MM.1S (cell line): ENCODE data around the gene DMBX1.

Source experiments
- DNase-seq: peaks from one replicate; pipeline ENCODE4 v3.0.0-alpha.2; 2015
- H2AFZ ChIP-seq: fragments of 300-600 bp; sonication (generic); 2 replicates; pipeline ENCODE4 v1.6.0; 2016; ENCODE audit warnings: antibody characterized with exemption, low read length
- H3F3A ChIP-seq: fragments of 300-600 bp; sonication (generic); 2 replicates; pipeline ENCODE4 v1.6.1; 2016; ENCODE audit warnings: mild to moderate bottlenecking, antibody characterized with exemption, low read length, moderate library complexity, mixed read lengths; ENCODE audit not compliant: insufficient read depth
- H3K27ac ChIP-seq: fragments of 300-600 bp; sonication (generic); 2 replicates; pipeline ENCODE4 v1.5.1; 2016; ENCODE audit warnings: mild to moderate bottlenecking, low read length
- H3K27me3 ChIP-seq: fragments of 300-600 bp; sonication (generic); replicated peaks from 2 replicates; pipeline ENCODE4 v1.6.0; 2016; ENCODE audit warnings: low read length; ENCODE audit not compliant: insufficient read depth
- H3K36me3 ChIP-seq: fragments of 300-600 bp; sonication (generic); replicated peaks from 2 replicates; pipeline ENCODE4 v1.6.1; 2016; ENCODE audit warnings: mild to moderate bottlenecking, low read length, mixed read lengths; ENCODE audit not compliant: insufficient read depth
- H3K4me1 ChIP-seq: fragments of 300-600 bp; sonication (generic); 2 replicates; pipeline ENCODE4 v1.6.1; 2016; ENCODE audit warnings: low read length, mixed read lengths
- H3K4me2 ChIP-seq: fragments of 300-600 bp; sonication (generic); 2 replicates; pipeline ENCODE4 v1.6.0; 2016; ENCODE audit warnings: low read depth, low read length
- H3K4me3 ChIP-seq: fragments of 300-600 bp; sonication (generic); 2 replicates; pipeline ENCODE4 v1.5.1; 2016; ENCODE audit warnings: low read length, mixed read lengths
- H3K79me2 ChIP-seq: fragments of 300-600 bp; sonication (generic); 2 replicates; pipeline ENCODE4 v1.6.1; 2016; ENCODE audit warnings: mixed run types, low read length, mixed read lengths
- H3K9ac ChIP-seq: fragments of 300-600 bp; sonication (generic); 2 replicates; pipeline ENCODE4 v1.6.1; 2016; ENCODE audit warnings: low read length, mixed read lengths
- H3K9me2 ChIP-seq: fragments of 300-600 bp; sonication (generic); replicated peaks from 2 replicates; pipeline ENCODE4 v1.6.1; 2016; ENCODE audit warnings: mild to moderate bottlenecking, low read length, mixed read lengths; ENCODE audit not compliant: insufficient read depth
- H3K9me3 ChIP-seq: fragments of 300-600 bp; sonication (generic); replicated peaks from 2 replicates; pipeline ENCODE4 v1.6.1; 2016; ENCODE audit warnings: mild to moderate bottlenecking, low read length, mixed read lengths; ENCODE audit not compliant: insufficient read depth
- H4K20me1 ChIP-seq: fragments of 300-600 bp; sonication (generic); 2 replicates; pipeline ENCODE4 v1.6.1; 2016; ENCODE audit warnings: mild to moderate bottlenecking, low read length, moderate library complexity, mixed read lengths; ENCODE audit not compliant: insufficient read depth
- CTCF ChIP-seq: fragments of 300-600 bp; sonication (generic); IDR thresholded peaks from 2 replicates; pipeline ENCODE4 v1.5.1; 2016; ENCODE audit warnings: antibody characterized with exemption, low read length, mixed read lengths
- EZH2 ChIP-seq: fragments of 300-600 bp; sonication (generic); optimal IDR thresholded peaks from 2 replicates; pipeline ENCODE3; 2017; ENCODE audit warnings: low read depth, mild to moderate bottlenecking, antibody characterized with exemption, low read length, mixed read lengths
- EZH2phosphoT487 ChIP-seq: fragments of 300-600 bp; sonication (generic); IDR thresholded peaks from 2 replicates; pipeline ENCODE4 v1.6.1; 2018; ENCODE audit warnings: antibody characterized with exemption, low read length

The DMBX1 gene

GRCh38 chr1:46481961-46482360 lies 7.7 kb upstream of the DMBX1 start:
- TF ChIP-seq EZH2phosphoT487 (no peak), EZH2 (no peak), CTCF (no peak)
- H3K9ac ChIP-seq = no peak overlapping the region
- no peaks in the 10 kb centered on the region for H3F3A ChIP-seq
- H3K79me2 ChIP-seq = no peaks in the 10 kb centered on the region
- H3K4me3 ChIP-seq = no peak overlapping the region
- H3K9me2 ChIP-seq = no peaks in the 10 kb centered on the region
- no peak overlapping the region for H3K27ac ChIP-seq
- no peaks in the 10 kb centered on the region for H3K36me3 ChIP-seq
- H2AFZ ChIP-seq = no peak overlapping the region
- H4K20me1 ChIP-seq = no peaks in the 10 kb centered on the region
- no peak overlapping the region for H3K4me2 ChIP-seq
- no peaks in the 10 kb centered on the region for H3K4me1 ChIP-seq
- no peak for DNase-seq
- peaks cover 46% of the 10 kb centered on the region for H3K27me3 ChIP-seq
- no peaks in the 10 kb centered on the region for H3K9me3 ChIP-seq

- Histone ChIP-seq H3K27ac (no peak overlapping the region), H3K36me3 (no peaks in the 10 kb centered on the region), H3K79me2 (no peaks in the 10 kb centered on the region), H3K27me3 (peaks cover 62% of the 10 kb centered on the region), H3K4me3 (no peak overlapping the region), H4K20me1 (no peaks in the 10 kb centered on the region), H3K9me2 (no peaks in the 10 kb centered on the region), H3K4me1 (no peaks in the 10 kb centered on the region), H3F3A (no peaks in the 10 kb centered on the region), H2AFZ (no peak overlapping the region), H3K9ac (no peak overlapping the region), H3K4me2 (no peak overlapping the region), H3K9me3 (no peaks in the 10 kb centered on the region)
- TF ChIP-seq EZH2phosphoT487 = no peak
- TF ChIP-seq CTCF = no peak
- no peak for TF ChIP-seq EZH2
- no peak for DNase-seq
Observed at GRCh38 chr1:46483589-46483988, 6.0 kb upstream of the DMBX1 start.

GRCh38 chr1:46484783-46485490 lies 4.7 kb upstream of the DMBX1 start:
- no peaks in the 10 kb centered on the region for H4K20me1 ChIP-seq
- no peaks in the 10 kb centered on the region for H3K36me3 ChIP-seq
- no peak overlapping the region for H3K4me3 ChIP-seq
- no peak overlapping the region for H3K9ac ChIP-seq
- peaks cover 75% of the 10 kb centered on the region for H3K27me3 ChIP-seq
- no peaks in the 10 kb centered on the region for H3K4me1 ChIP-seq
- no peak for DNase-seq
- no peaks in the 10 kb centered on the region for H3F3A ChIP-seq
- no peaks in the 10 kb centered on the region for H3K79me2 ChIP-seq
- no peak overlapping the region for H3K4me2 ChIP-seq
- no peak overlapping the region for H2AFZ ChIP-seq
- no peaks in the 10 kb centered on the region for H3K9me2 ChIP-seq
- no peak overlapping the region for H3K27ac ChIP-seq
- no peaks in the 10 kb centered on the region for H3K9me3 ChIP-seq
- no peak for TF ChIP-seq EZH2
- no peak for TF ChIP-seq CTCF
- no peak for TF ChIP-seq EZH2phosphoT487
